Stimulated activated CD8-positive, alpha-beta memory T cell treated with anti-CD3 and anti-CD28 coated beads, Interleukin-2, amount 100 ng/mL, for 48 hours (primary cell): ENCODE data around the gene URB1.
"Not testable (repeated sequence)": the region's sequence is repeated elsewhere in the genome, so short reads cannot be mapped to it uniquely, and the experiment has no call there.

Source experiments
- DNase-seq, 2 donors: peaks; one replicate each; pipeline ENCODE4 v3.0.0-alpha.2; 2020; ENCODE audit warnings: low read depth in 2 of 2

The URB1 gene

DNA sequence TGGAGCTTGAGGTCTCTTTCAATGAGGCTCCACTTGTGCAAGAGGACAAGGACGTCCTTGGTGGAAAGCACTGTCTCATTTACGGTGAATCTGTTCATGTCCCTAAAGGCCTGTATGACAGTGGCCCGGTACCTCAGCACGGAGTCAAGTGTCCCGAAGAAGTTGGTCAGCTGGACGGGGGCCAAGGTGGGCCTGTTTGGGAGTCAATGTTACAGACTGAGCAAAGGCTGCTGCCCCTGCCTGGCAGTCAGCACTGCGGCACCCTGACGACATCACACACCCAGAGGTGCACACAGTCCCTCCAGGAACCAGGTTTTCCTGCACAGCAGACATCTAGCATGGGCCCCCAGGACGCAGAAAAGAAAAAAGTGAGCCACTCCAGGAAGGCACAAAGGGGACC lies 75.1 kb downstream of the URB1 start:
- DNase-seq = no peak

DNA sequence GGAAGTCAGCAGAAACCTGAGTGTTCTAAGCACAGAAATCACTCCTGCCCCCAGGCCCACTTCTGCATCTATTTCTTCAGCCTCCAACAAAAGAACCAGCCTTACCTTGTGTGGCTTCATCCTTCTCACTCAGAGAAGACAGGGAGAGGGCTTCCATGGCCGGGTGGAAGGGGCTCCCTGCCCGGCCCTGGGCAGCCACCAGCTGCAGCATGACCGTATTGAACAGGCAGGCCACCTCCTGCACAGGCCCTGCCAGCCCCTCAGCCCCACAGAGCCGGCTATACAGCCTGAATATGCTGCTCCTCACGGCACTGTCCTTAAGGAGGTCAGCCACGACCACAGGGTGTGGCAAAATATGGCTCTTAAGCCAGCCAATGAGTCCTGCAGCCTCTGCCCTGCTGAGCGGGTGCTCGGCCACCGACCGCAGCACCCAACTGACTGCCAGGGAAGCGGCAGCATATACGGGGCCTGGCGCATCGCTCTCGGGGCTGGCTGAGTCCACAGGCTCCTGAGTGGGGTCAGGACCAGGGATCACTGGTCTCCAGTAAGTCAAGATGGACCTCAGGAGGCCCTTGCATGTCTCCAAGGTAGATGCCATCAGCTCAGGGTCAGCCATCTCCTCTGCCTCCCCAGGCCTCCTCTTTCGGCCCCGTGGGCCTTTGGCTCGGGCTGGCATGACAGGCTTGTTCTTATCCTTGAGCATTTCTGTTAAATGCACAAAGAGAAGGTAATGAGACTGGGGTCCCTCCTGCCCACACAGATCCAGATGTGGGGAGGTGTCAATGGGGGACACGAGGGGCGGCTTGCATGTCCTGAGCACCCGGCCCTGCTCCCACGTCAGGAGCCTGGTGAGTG lies 76.2 kb downstream of the URB1 start:
- no peak for DNase-seq

DNA sequence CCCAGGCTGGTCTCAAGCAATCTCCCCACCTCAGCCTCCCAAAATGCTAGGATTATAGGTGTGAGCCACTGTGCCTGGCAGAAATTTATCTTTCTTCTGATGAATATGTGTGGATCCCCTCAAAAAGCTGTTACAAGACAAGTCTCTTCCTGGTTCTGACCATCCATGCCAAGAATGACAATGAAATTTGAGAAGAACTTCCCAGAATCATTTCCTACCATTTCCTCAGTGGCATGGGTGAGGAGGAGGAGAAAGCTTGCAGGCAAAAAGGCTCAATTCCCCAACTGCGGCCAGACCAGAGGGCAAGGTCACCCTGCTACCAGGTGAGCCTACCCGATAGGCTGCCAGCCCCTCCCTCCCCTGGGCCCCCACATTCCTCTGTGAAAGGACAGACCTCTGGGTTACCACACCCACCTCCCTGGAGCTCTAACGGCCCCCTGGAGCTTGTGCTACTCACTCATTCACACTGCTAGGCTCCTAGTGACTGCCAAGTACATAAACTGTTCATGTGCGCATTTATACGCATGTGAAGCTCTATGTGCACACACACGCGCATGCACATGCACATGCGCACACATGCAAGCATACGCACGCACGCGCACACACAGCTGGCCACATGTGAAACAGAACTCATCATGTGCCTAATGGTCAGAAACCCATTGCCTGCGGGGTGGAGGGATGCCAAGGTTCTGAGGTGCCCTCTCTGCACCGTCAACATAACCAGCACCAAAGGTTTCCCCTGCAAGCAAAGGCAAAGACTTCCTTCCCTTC lies 77.1 kb downstream of the URB1 start:
- no peak for DNase-seq

DNA sequence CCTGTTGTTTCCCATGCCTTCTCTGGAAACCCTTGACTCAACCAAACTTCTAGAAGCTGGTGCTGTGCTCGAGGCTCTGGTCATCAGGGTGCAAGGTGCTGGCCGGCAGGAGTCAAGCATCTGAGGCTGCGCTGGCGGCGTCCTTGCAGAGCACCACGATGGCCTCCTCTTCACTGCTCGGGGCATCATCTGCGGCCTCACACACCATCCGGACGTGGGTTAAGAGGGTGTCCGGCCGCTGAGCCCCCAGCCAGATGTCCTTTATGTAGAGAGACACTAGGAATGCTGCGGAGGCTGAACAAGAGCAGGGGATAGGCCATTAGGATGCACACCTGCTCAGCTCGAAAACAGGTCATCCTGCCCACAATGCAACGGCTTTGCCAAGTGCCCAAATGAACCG lies 78.0 kb downstream of the URB1 start:
- DNase-seq = no peak

DNA sequence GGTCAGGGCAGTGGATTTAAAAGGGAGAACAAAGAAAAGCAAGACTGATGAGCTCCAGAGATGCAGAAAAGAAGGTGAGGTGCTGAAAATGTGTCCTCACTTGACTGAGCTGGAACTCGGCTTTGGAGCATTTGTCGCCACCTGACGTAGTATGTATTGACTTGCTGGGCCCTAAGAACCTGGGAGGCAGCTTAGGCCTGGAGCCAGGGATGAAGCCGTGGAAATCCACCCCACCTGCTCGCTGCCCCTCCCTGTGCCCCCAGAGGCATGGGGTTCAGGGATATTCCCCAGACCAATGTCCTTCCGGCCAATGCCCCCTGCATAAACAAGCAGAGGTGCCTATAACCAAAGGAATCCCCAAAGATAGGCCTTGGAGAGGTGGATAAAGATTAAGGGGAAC lies 79.8 kb downstream of the URB1 start:
- DNase-seq = no peak

DNA sequence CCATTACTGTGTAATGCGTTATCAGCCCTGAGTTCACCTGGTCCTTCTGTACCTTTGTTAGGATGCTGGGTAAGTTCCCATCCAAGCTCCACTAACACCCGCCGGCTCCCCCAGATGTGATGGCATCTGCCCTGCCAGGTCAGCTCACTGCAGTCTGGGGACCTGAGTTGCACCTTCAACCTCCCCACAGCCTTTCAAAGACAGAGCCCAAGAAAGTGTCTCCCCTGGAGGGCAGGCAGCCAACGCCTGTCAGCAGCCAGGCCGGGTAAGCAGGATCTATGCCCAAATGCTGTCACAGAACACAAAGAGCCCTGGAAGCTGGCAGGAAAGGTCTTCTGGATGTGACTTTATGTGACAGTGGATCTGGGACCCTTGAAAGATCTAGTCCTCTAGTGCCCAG lies 80.5 kb downstream of the URB1 start:
- DNase-seq = no peak

DNA sequence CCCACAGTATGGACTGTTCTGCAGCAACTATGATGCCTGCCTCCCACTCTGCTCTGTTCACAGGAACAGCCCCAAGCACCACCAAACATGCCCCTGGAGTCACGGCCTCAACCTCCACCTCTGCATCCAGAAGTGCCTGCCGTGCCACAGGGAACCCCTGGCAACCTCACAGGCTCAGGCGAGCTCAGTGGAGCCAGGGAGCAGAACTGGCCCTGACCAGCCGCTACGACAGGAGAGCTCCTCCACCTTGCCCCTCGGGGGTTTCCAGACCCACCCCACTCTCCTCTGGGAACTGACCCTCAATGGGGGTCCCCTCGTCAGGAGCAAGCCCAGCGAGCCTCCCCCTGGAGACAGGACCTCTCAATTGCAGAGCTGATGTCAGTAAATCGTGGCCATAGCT lies 81.2 kb downstream of the URB1 start:
- no peak for DNase-seq

DNA sequence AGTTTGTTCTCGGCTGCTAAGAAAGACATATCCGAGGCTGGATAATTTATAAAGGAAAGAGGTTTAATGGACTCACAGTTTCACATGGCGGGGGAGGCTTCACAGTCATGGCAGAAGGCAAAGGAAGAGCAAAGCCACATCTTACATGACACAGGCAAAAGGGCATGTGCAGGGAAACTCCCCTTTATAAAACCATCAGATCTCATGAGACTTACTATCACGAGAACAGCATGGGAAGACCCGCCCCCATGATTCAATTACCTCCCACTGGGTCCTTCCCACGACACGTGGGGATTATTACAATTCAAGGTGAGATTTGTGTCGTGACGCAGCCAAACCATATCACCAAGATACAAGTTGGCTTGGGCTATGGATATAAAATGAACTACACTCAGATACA lies 81.8 kb downstream of the URB1 start:
- not testable (repeated sequence) for DNase-seq

DNA sequence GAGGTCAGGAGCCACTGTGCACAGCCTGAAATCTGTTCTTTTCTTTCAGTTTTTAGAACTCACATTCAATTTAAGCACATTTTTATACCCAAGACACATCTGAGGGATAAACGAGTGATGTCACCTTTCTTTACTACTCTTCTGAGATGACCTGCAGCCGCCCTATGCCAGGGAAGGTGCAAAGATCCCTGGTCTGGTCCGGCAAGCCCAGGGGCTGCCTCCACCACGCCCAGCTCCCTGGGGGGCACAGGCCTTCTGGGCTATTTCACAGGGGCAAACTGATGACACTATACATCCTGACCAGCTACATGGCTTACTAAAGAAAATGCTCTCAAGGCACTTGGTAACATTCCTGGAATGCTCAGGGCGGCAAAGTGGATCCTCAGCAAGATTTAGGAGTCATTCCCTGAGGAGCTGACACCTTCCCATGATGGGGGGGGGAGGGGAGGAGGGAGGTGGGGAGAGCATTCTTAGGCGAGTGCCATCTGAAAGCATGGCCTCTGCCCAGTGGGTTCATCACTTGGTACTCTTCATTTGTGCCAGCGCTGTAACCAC lies 82.8 kb downstream of the URB1 start:
- no peak for DNase-seq

DNA sequence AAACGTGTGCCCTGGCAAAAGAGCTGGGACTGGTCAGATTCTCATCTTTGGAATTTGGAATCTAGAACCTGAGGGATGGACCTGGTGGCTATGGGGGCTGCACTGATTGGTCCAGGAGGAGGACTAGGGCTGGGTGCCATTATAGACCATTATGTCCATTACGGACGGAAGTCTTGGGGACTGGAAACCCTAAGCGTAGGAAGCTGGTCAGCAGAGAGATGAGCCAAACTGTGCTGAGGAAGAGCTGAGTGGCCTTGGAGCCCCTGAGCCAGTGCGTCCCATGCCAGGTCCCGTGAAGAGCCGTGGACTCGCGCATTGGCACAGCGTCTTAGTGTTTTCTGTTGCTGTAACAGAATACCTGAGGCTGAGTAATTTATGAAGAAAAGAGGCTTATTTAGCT lies 84.1 kb downstream of the URB1 start:
- DNase-seq = no peak

DNA sequence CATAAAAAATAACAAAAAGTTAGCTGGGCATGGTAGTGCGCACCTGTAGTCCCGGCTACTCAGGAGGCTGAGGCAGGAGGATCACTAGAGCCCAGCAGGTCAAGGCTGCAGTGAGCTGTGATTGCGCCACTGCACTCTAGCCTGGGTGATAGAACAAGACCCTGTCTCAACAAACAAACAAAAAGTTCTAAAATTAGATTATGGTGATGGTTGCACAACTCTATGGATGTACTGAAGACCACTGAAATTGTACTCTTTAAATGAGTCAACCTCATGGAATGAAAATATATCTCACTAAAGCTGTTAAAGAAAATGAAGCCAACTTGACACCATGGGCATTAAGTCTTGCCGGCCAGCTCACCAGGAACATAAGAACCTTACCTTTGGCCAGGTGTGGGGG lies 85.1 kb downstream of the URB1 start:
- DNase-seq = no peak

DNA sequence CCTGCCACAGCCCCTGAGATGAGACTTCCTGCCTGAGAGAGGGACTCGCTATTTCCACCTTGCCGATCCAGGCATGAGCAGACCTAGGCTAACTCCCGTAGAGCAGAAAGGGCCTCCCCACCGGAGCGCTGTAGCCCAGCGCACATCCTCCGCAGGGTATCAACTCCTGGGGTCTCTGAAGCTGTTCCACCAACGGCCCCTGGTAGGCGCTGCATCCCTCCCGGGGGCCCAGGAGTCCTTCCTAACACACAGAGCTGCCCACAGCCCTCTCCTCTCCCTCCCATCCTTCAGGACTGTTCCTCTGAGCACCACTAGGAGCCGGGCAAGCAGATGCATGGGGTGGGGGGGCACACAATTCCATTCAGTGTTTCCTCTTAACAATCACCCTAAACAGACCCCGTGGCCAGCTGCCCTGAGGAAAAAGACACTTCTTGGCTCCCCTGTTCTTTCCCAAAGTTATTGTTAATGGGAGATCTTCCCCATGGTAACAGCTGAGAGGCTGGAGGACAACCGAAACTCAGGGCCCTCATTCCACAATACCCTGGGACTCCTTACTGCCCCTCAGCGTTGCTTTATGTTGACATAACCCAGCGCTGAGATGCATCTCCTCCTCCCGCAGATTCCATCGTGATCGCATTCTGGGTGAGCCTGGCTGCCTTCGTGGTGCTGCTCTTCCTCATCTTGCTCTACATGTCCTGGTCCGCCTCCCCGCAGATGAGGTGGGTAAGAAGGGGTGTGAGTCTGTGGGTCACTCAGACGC lies 86.6 kb downstream of the URB1 start:
- no peak for DNase-seq

DNA sequence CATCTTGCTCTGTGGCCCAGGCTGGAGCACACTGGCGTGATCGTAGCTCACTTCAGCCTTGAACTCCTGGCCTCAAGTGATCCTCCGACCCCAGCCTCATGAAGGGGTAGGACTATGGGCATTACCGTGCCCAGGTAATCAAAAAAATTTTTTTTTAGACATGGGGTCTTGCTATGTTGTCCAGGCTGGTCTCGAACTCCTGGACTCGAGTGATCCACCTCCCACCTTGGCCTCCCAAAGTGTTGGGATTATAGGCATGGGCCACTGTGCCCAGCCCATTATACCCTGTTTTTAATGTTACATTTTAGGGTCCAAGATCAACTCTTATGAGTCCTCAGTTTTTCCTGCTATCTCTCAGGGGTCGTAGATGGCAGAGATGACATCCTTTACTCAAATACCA lies 87.8 kb downstream of the URB1 start:
- no peak for DNase-seq

DNA sequence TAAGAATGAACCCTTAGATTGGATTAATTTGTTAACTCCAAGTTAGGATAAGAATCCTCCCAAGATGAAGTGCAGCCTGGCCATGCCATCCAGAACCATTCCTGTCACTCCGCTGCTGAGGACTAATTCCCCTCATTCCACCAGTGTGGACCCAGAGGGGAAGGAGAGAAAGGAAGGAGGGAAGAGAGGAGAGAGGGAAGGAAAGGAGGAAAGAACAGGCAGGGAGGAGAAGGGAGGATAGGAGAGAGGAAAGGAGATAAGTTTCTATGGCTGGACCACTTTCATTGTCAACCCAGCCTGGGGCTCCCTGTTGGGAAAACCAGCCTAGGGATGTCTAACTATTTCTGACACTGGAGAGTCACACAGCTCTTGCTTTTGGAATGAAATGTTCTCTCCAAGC lies 89.4 kb downstream of the URB1 start:
- DNase-seq = no peak

DNA sequence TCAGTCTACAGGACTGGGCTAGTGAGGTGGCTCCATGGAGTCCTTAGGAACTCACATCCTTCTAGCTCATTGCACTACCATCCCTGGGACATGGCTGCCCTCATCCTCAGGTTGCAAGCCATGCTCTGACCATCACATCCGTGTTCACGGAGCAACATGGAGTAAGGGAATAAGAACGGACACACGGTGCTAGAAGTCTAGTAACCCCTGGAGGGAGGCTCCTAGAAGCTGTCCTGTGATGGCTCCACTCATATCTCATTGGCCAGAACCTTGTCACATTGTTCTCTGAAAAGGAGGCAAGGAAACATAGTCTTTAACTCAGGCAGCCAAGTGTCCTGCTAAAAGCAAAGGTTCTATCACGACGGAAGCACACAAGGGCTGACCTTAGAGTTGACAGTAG lies 90.3 kb downstream of the URB1 start:
- no peak for DNase-seq

DNA sequence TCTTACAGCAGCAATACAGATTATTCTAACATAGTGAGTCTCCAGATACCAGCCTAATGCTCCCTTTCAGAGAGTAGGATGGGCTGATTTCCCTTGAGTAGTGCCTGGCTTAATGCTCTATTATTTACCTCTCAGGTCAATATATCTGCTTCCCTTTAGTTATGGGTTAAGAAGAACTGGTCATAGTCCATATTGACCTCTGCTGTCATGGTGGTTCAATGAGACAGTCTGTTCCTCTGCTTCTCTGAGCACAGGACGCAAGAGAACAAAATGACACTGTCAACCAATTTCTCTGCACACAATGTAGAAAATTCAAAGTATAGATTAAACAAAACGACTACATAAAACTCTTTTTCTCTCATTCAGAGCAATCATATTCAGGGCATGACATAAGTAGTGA lies 91.2 kb downstream of the URB1 start:
- DNase-seq = no peak

DNA sequence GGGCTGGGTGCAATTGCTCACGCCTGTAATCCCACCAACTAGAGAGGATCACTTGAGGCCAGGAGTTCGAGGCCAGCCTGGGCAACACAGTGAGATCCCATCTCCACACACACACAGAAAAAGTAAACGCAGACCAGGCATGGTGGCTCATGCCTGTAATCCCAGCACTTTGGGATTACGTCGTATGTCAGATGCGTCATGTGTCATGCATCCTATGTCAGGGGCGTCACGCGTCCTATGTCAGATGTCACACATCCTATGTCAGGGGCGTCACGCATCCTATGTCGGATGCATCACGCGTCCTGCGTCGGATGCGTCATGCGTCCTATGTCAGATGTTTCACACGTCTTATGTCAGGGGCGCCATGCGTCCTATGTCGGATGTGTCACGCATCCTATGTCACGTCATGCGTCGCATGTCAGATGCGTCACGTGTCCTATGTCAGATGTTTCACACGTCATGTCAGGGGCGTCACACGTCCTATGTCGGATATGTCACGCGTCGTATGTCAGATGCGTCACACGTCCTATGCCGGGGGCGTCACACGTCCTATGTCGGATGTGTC lies 92.6 kb downstream of the URB1 start:
- DNase-seq = no peak

DNA sequence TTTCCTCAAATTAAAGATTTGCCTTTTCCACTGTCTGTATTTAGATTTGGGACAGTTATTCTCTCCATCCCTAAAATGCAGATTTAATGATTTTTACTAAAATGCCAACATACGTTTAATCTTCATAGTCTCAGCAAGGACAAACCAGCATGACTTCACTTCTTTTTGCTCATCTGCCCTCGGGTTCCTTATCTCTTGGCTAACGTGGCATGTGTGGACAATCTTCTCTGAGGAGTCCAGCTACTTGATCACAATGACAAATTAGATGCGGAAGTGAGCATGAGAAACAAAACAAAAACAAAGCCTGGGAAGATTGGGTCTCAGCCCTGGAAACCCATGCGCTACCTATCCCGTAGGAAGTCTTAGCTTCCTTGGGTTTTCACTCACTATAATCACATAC lies 93.1 kb downstream of the URB1 start:
- DNase-seq = no peak

DNA sequence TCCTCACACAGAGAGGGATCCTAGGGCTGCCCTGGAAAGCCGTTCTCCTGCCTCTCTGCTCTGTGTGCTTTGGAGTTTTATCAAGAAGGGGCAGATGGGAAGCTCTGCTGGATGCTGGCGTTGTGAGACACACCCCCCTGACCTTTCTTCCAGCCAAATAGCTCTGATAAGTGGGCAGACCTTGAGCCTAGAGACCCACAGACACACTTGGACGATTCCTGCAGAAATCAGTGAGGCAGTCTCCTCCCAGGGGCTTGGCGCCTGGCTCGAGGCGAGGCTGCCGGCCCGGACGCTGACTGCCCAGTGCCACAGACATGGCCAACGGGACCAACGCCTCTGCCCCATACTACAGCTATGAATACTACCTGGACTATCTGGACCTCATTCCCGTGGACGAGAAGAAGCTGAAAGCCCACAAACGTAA lies 94.1 kb downstream of the URB1 start, which contains the start of gene MRAP:
TSS of gene MRAP (plus strand) at position 198 of the 424 bp plus-strand sequence. CDS start at position 315, 117 bp downstream.
- no peak for DNase-seq

DNA sequence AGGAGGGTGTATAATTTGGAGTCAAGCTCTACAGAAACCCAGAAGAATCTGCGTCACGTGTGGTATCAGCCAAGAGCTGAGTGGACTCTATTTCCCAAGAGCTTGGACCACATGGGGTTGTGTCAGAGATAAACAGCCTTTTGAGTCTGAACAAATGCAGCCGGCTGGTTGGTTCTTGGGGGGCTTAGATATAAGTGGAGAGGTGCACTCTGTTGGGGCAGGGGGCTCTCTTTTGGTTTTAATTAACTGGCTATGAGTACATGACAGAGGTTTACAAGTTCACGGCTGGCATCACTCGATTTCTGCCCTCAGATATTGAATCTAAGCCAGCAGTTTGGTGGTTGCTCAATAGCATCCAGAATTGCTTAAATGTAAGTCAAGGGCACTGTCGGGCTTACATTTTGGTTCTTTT lies 94.7 kb downstream of the URB1 start:
- no peak for DNase-seq

DNA sequence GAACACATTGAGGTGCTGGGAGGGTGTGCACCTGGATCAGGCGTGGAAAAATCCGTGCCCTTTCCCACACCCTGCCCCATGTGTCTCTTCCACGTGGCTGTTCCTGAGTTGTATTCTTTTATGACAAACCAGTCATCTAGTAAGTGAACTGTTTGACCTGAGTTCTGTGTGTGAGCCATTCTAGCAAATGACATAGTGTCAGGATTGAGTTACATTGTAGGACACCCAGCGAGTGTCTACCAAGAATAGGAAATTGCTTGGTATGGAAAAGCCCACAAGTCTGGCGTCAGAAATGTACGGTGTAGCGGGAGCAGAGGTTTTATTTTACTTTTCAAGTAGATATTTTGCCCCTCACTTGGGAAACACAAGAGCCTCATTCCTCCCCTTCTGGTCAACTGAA lies 95.4 kb downstream of the URB1 start:
- no peak for DNase-seq

DNA sequence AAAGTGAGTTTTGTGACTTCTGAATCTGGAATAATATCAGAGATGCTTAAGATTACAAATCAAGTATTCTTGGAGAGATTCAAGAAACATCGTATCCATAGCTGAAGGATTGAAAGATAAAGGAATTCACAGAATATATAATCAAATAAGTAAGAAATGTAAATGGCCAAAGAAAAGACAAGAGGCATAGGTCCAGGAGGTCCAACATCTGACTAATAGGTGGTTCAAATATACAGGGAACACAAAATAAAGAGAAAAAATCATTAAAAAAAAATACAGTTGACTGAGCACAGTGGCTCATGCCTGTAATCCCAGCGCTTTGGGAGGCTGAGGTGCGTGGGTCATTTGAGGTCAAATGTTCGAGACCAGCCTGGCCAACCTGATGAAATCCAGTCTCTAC lies 107.3 kb downstream of the URB1 start:
- no peak for DNase-seq
